WTC11 (cell line): Measurements from ENCODE around the gene AFP.

ENCODE experiments used
- CBFB ChIP-seq: sonication (generic); formaldehyde crosslinking; IDR thresholded peaks from 2 replicates; pipeline ENCODE4 v1.8.1; 2022; ENCODE audit warnings: mild to moderate bottlenecking, low read depth, missing genetic modification reagents
- FOXP1 ChIP-seq: sonication (generic); formaldehyde crosslinking; IDR thresholded peaks from 2 replicates; pipeline ENCODE4 v1.8.0; 2022; ENCODE audit warnings: missing genetic modification reagents, mild to moderate bottlenecking, moderate library complexity, borderline replicate concordance
- JUN ChIP-seq: sonication (generic); formaldehyde crosslinking; IDR thresholded peaks from 2 replicates; pipeline ENCODE4 v1.8.0; 2023; ENCODE audit warnings: mild to moderate bottlenecking, missing genetic modification reagents
- NR2C2 ChIP-seq: sonication (generic); formaldehyde crosslinking; IDR thresholded peaks from 2 replicates; pipeline ENCODE4 v1.8.0; 2022; ENCODE audit warnings: mild to moderate bottlenecking, missing genetic modification reagents
- SP1 ChIP-seq: sonication (generic); formaldehyde crosslinking; conservative IDR thresholded peaks from 2 replicates; pipeline ENCODE4 v1.8.1; 2022; ENCODE audit warnings: missing genetic modification reagents
- TEAD4 ChIP-seq: sonication (generic); formaldehyde crosslinking; IDR thresholded peaks from 2 replicates; pipeline ENCODE4 v1.8.0; 2022; ENCODE audit warnings: mild to moderate bottlenecking, missing genetic modification reagents
- ZNF232 ChIP-seq: sonication (generic); formaldehyde crosslinking; IDR thresholded peaks from 2 replicates; pipeline ENCODE4 v1.8.0; 2022; ENCODE audit warnings: mild to moderate bottlenecking, missing genetic modification reagents
- TF ChIP-seq, protein P1 (sequence below): fragments of 200-600 bp; IDR thresholded peaks from 2 replicates; pipeline ENCODE4 v1.8.0; 2022; ENCODE audit warnings: antibody characterized with exemption
- TF ChIP-seq, protein P2 (sequence below): sonication (generic); formaldehyde crosslinking; IDR thresholded peaks from 2 replicates; pipeline ENCODE4 v1.8.1; 2023; ENCODE audit warnings: mild to moderate bottlenecking, missing genetic modification reagents, moderate library complexity
- TF ChIP-seq, protein P3 (sequence below): sonication (generic); formaldehyde crosslinking; IDR thresholded peaks from 2 replicates; pipeline ENCODE4 v1.8.0; 2022; ENCODE audit warnings: mild to moderate bottlenecking, missing genetic modification reagents
- TF ChIP-seq, protein P4 (sequence below): sonication (generic); formaldehyde crosslinking; IDR thresholded peaks from 2 replicates; pipeline ENCODE4 v1.8.1; 2023; ENCODE audit warnings: mild to moderate bottlenecking, moderate library complexity, missing genetic modification reagents
- TF ChIP-seq, protein P5 (sequence below): sonication (generic); formaldehyde crosslinking; IDR thresholded peaks from 2 replicates; pipeline ENCODE4 v1.8.0; 2022; ENCODE audit warnings: mild to moderate bottlenecking, missing genetic modification reagents
- TF ChIP-seq, protein P6 (sequence below): sonication (generic); formaldehyde crosslinking; conservative IDR thresholded peaks from 2 replicates; pipeline ENCODE4 v1.8.1; 2023; ENCODE audit warnings: mild to moderate bottlenecking, low read depth, missing genetic modification reagents, moderate library complexity
- TF ChIP-seq, protein P7 (sequence below): sonication (generic); formaldehyde crosslinking; IDR thresholded peaks from 2 replicates; pipeline ENCODE4 v1.8.0; 2022; ENCODE audit warnings: mild to moderate bottlenecking, missing genetic modification reagents

DNA sequence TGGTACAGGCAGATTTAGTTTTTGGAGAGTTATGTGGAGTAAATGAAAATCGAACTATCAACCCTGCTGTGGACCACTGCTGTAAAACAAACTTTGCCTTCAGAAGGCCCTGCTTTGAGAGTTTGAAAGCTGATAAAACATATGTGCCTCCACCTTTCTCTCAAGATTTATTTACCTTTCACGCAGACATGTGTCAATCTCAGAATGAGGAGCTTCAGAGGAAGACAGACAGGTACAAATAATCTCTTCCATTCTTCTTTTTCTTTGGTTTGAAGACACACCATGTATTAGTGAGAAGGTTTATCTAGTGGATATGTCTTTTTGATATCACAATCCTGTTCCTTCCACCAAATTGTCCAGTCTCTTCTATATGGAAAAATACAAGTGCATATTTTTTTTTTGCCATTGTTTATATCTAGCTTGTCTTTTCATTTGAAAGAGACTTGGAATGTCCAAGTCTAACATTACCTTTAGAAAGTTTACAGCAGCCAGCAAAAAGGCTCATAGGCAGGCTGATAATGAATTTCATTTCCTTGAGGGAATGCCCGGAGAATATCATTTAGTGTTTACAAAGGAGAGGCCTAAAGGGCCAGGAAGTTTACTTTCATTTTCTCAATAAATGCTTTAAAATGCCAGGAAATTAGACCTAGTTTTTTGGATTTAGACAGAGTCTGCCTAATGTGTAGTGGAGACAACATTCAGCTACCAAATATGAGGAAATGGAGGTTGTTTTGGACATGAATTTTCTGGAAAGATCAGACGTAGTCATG, 64.2 kb downstream of the AFP start:
- TF ChIP-seq, protein P1, sequence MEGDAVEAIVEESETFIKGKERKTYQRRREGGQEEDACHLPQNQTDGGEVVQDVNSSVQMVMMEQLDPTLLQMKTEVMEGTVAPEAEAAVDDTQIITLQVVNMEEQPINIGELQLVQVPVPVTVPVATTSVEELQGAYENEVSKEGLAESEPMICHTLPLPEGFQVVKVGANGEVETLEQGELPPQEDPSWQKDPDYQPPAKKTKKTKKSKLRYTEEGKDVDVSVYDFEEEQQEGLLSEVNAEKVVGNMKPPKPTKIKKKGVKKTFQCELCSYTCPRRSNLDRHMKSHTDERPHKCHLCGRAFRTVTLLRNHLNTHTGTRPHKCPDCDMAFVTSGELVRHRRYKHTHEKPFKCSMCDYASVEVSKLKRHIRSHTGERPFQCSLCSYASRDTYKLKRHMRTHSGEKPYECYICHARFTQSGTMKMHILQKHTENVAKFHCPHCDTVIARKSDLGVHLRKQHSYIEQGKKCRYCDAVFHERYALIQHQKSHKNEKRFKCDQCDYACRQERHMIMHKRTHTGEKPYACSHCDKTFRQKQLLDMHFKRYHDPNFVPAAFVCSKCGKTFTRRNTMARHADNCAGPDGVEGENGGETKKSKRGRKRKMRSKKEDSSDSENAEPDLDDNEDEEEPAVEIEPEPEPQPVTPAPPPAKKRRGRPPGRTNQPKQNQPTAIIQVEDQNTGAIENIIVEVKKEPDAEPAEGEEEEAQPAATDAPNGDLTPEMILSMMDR: no peak
- TF ChIP-seq TEAD4 (CRISPR knock-in tag) (no peak), JUN (CRISPR knock-in tag) (no peak), SP1 (CRISPR knock-in tag) (no peak), NR2C2 (CRISPR knock-in tag) (no peak), ZNF232 (CRISPR knock-in tag) (no peak), CBFB (CRISPR knock-in tag) (no peak), FOXP1 (no peak)
- TF ChIP-seq, protein P2, sequence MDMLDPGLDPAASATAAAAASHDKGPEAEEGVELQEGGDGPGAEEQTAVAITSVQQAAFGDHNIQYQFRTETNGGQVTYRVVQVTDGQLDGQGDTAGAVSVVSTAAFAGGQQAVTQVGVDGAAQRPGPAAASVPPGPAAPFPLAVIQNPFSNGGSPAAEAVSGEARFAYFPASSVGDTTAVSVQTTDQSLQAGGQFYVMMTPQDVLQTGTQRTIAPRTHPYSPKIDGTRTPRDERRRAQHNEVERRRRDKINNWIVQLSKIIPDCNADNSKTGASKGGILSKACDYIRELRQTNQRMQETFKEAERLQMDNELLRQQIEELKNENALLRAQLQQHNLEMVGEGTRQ (CRISPR knock-in tag): no peak
- TF ChIP-seq, protein P3, sequence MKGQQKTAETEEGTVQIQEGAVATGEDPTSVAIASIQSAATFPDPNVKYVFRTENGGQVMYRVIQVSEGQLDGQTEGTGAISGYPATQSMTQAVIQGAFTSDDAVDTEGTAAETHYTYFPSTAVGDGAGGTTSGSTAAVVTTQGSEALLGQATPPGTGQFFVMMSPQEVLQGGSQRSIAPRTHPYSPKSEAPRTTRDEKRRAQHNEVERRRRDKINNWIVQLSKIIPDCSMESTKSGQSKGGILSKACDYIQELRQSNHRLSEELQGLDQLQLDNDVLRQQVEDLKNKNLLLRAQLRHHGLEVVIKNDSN (CRISPR knock-in tag): no peak
- TF ChIP-seq, protein P4, sequence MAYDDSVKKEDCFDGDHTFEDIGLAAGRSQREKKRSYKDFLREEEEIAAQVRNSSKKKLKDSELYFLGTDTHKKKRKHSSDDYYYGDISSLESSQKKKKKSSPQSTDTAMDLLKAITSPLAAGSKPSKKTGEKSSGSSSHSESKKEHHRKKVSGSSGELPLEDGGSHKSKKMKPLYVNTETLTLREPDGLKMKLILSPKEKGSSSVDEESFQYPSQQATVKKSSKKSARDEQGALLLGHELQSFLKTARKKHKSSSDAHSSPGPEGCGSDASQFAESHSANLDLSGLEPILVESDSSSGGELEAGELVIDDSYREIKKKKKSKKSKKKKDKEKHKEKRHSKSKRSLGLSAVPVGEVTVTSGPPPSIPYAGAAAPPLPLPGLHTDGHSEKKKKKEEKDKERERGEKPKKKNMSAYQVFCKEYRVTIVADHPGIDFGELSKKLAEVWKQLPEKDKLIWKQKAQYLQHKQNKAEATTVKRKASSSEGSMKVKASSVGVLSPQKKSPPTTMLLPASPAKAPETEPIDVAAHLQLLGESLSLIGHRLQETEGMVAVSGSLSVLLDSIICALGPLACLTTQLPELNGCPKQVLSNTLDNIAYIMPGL (CRISPR knock-in tag): no peak
- TF ChIP-seq, protein P5, sequence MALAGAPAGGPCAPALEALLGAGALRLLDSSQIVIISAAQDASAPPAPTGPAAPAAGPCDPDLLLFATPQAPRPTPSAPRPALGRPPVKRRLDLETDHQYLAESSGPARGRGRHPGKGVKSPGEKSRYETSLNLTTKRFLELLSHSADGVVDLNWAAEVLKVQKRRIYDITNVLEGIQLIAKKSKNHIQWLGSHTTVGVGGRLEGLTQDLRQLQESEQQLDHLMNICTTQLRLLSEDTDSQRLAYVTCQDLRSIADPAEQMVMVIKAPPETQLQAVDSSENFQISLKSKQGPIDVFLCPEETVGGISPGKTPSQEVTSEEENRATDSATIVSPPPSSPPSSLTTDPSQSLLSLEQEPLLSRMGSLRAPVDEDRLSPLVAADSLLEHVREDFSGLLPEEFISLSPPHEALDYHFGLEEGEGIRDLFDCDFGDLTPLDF: no peak
- TF ChIP-seq, protein P6, sequence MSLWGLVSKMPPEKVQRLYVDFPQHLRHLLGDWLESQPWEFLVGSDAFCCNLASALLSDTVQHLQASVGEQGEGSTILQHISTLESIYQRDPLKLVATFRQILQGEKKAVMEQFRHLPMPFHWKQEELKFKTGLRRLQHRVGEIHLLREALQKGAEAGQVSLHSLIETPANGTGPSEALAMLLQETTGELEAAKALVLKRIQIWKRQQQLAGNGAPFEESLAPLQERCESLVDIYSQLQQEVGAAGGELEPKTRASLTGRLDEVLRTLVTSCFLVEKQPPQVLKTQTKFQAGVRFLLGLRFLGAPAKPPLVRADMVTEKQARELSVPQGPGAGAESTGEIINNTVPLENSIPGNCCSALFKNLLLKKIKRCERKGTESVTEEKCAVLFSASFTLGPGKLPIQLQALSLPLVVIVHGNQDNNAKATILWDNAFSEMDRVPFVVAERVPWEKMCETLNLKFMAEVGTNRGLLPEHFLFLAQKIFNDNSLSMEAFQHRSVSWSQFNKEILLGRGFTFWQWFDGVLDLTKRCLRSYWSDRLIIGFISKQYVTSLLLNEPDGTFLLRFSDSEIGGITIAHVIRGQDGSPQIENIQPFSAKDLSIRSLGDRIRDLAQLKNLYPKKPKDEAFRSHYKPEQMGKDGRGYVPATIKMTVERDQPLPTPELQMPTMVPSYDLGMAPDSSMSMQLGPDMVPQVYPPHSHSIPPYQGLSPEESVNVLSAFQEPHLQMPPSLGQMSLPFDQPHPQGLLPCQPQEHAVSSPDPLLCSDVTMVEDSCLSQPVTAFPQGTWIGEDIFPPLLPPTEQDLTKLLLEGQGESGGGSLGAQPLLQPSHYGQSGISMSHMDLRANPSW (CRISPR knock-in tag): no peak
- TF ChIP-seq, protein P7, sequence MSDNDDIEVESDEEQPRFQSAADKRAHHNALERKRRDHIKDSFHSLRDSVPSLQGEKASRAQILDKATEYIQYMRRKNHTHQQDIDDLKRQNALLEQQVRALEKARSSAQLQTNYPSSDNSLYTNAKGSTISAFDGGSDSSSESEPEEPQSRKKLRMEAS (CRISPR knock-in tag): no peak
